ENCODE results near the gene TRNP1. TPM values are rescaled to one million over a fixed set of nuclear protein-coding genes. Genes with fewer than 3 reads are reported as not detected.
"Not testable (repeated sequence)": the region's sequence is repeated elsewhere in the genome, so short reads cannot be mapped to it uniquely, and the experiment has no call there.

The TRNP1 gene
- total RNA-seq, 1 experiment from 2014 or later = 182 TPM

- no peak for DNase-seq (ENCODE audit: low spot score)
Observed at GRCh38 chr1:26972390-26972789, 21.1 kb upstream of the TRNP1 start.

GRCh38 chr1:26972821-26973220, 20.7 kb upstream of the TRNP1 start:
- no peak for DNase-seq (ENCODE audit: low spot score)

DNA sequence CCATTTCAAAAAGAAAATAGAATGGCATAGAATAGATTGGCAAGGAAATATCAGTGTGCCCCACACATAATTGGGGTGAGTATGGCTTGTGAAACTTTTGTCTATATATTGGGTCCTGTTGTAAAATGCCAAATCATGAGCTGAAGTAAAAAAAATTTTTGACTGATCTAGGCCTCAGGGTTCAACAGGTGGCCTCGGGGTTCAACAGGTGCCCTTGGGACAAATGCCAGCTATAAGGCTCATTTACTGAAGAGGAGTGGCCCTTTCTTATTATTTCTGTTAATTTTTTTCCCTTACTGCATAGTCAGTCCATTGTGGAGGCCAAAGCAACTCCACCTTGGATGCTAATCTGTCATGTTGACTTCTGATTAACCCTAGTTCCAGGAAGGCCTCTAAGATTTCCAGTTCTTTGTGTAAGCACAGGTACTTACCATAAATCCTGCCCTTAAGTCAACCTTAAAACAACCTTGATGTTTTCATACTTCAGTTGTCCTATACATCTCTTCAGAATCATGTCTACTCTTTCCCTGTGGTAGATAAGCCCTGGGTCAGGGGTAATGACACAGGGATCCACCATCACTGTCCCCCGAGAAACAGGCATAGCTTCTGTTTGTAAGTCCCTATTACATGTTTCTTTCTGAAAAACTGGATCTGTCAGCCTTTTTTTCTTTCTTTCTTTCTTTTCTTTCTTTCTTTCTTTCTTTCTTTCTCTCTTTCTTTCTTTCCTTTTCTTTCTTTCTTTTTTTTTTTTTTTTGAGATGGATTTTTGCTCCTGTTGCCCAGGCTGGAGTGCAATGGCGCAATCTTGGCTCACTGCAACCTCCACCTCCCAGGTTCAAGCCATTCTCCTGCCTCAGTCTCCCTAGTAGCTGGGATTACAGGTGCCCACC, 16.6 kb upstream of the TRNP1 start:
- no peak for DNase-seq (ENCODE audit: low spot score)

DNA sequence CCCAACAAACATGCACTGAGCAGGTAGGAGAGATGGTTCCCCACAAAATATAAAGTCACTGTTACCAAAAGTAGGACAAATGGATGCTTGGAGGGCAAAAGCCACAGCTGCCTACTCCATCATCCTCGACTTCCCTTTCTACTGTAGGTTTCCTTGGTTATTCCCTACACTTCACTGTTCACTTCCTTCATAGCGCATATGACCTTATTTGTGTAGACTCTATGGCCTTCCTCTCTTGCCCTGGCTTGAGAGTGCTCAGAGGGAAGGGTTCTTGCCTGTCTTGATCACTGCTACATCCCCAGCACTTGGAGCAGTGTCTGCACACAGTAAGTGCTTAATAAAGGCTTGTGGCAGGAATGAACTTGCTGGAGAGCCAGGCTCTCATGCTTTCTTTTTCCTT, 14.6 kb upstream of the TRNP1 start:
- no peak for DNase-seq (ENCODE audit: low spot score)

DNA sequence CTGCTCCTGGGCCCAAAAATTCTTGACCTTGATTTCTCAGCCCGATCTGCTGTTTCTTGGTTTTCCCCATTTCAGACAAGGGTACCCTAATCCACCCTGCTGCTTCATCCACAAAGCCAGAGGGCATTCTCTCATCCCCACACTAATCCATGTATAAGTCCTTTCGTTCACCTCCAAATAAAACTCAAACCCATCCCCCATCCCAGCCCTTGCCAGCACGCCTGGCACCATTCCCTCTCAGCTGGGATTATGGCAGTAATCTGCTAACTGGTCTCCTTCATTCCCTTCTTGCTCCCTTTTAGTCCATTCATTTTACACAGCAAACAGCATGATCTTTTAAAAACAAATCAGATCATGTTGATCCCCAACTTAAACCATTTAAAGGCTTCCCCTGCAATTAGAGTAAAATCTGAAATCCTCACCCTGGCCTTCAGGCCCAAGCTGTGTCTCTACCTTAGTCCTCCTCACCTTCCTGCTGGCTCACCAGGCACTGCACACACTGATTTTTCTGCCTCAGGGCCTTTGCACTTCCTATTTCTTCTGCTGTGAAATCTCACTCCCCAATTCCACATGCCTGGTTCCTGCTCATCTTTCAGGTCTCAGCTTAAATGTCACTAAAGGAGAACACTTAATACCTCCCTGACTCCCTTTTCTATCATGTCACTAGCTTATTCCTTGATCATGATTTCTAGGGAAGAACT, 12.2 kb upstream of the TRNP1 start:
- DNase-seq (ENCODE audit: low spot score) = no peak

- DNase-seq (ENCODE audit: low spot score) = no peak
Observed at GRCh38 chr1:26983863-26984262, 9.6 kb upstream of the TRNP1 start.

DNA sequence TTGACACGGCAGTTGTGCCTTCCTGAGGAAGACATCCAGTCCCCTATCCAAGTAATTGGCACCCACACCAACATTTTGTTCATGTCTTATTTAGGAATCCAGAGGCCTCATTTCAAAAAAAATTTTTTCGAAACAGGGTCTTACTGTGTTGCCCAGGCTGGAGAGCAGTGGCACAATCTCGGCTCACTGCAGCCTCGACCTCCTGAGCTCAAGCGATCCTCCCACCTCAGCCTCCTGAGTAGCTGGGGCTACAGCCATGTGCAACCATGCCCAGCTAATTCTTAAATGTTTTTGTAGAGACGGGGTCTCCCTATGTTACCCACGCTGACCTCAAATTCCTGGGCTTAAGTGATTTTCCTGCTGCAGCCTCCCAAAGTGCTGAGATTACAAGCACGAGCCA, 9.2 kb upstream of the TRNP1 start:
- no peak for DNase-seq (ENCODE audit: low spot score)

GRCh38 chr1:26986658-26987057, 6.8 kb upstream of the TRNP1 start:
- peak; percentile 73 for DNase-seq (ENCODE audit: low spot score)

DNA sequence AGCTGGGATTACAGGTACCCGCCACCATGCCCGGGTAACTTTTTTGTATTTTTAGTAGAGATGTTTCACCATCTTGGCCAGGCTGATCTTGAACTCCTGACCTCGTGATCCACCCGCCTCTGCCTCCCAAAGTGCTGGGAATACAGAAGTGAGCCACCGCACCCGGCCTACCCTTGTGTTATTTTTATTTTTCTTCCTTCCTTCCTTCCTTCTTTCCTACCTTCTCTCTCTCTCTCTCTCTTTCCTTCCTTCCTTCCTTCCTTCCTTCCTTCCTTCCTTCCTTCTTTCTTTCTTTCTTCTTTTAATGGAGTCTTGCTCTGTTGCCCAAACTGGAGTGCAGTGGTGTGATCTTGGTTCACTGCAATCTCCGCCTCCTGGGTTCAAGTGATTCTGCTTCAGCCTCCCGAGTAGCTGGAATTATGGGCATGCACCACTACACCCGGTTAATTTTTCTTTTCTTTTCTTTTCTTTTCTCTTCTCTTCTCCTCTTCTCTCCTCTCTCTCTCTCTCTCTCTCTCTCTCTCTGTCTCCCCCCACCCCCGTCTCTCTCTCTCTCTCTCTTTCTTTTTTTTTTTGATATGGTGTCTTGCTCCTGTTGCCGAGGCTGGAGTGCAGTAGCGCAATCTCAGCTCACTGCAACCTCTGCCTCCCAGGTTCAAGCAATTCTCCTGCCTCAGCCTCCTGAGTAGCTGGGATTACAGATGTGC, 3.9 kb upstream of the TRNP1 start:
- DNase-seq (ENCODE audit: low spot score) = not testable (repeated sequence)

- DNase-seq (ENCODE audit: low spot score) = peak; percentile 76
Observed at GRCh38 chr1:26991310-26992116, 2.0 kb upstream of the TRNP1 start.

GRCh38 chr1:26994020-26994786, 711 bp downstream of the TRNP1 start:
- DNase-seq (ENCODE audit: low spot score) = no peak

GRCh38 chr1:26994787-26995517, 1.5 kb downstream of the TRNP1 start:
- DNase-seq (ENCODE audit: low spot score) = peak; percentile 67

- DNase-seq (ENCODE audit: low spot score) = peak; percentile 83
Observed at GRCh38 chr1:26996024-26996423, 2.5 kb downstream of the TRNP1 start.

- DNase-seq (ENCODE audit: low spot score) = peak; percentile 9
Observed at GRCh38 chr1:26996665-26997064, 3.2 kb downstream of the TRNP1 start.

- peak; percentile 26 for DNase-seq (ENCODE audit: low spot score)
Observed at GRCh38 chr1:26998429-26999300, 5.2 kb downstream of the TRNP1 start.

- DNase-seq (ENCODE audit: low spot score) = peak; percentile 42
Observed at GRCh38 chr1:26999440-26999987, 6.0 kb downstream of the TRNP1 start.

- no peak for DNase-seq (ENCODE audit: low spot score)
Observed at GRCh38 chr1:27000090-27000816, 6.8 kb downstream of the TRNP1 start.
